Stomach (tissue), 4 donors: ENCODE results near the gene PELO.

Experiments used
- EP300 ChIP-seq: sonication (generic); formaldehyde crosslinking; IDR thresholded peaks from one replicate; pipeline ENCODE4 v1.6.1; 2017; ENCODE audit warnings: antibody characterized with exemption
- POLR2A ChIP-seq, 4 donors: fragments of 450-650 bp; IDR thresholded peaks; one replicate each; pipeline ENCODE4 v1.6.1; 2016; ENCODE audit warnings: antibody characterized with exemption in 4 of 4, control low read depth in 2 of 4, mild to moderate bottlenecking in 1 of 4, moderate library complexity in 1 of 4

DNA sequence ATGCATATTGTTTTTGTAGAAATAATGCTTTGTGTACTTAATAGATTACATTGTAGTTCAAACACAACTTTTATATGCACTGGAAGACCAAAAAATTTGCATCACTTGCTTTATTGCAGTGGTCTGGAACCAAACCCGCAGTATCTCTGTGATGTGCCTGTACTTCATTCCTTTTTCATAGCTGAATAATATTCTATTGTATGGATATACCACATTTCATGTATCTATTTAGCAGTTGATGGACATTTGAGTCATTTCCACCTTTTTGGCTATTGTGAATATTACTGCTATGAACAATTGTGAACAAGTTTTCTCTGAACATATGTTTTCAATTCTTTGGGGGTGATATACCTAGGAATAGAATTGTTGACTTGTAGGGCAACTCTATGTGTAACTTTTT lies 40.1 kb downstream of the PELO start:
- TF ChIP-seq POLR2A (IDR thresholded peaks at IDR 0.05) (no peak), EP300 (no peak)
